HCT116 (cell line): ENCODE data around the gene PICK1. TPM values are rescaled to one million over a fixed set of nuclear protein-coding genes. Genes with fewer than 3 reads are reported as not detected.

Source experiments
- ATAC-seq: fragments of 200-7000 bp; cut with Tn5 transposase; 2 replicates; pipeline ENCODE4 v1.9.1; 2020; ENCODE audit warnings: mild to moderate bottlenecking, moderate library complexity
- BruUV-seq: library from RNA; stranded (reverse); fragments of 400-500 nt; replicated peaks from 2 replicates; lab custom pipeline; 2021; lab: Mats Ljungman, UMichigan
- CTCF ChIA-PET: fragments of 300-600 bp; sonication (Branson Sonifier 250); formaldehyde crosslinking; loops from one replicate; lab custom pipeline; 2021; ENCODE audit warnings: antibody characterized with exemption; lab: Charles Lee
- POLR2A ChIA-PET: fragments of 300-600, 350-600 bp; sonication (Branson Sonifier 250); formaldehyde crosslinking; loops from one replicate; lab custom pipeline; 2021; ENCODE audit warnings: antibody characterized with exemption; lab: Charles Lee
- RAD21 ChIA-PET, 2 experiments: fragments of 300-600 bp; sonication (Branson Sonifier 250); formaldehyde crosslinking; loops; one replicate each; lab custom pipeline; 2023; ENCODE audit warnings: low total read pairs in 2 of 2; ENCODE audit not compliant: uncharacterized antibody in 2 of 2, unreplicated experiment in 2 of 2, low non-redundant PET in 1 of 2; lab: Charles Lee
- DNase-seq: peaks from one replicate; pipeline ENCODE4 v3.0.0-alpha.2; 2010; ENCODE audit warnings: low read depth, low spot score
- H2AFZ ChIP-seq: fragments of 200-600 bp; shearing (Covaris generic), sonication (generic); 2 replicates; pipeline ENCODE4 v1.6.1; 2017; ENCODE audit warnings: low read depth, mixed run types, mixed read lengths, antibody characterized with exemption, low read length; ENCODE audit not compliant: poor library complexity, severe bottlenecking
- H3K27ac ChIP-seq: 2 replicates; pipeline ENCODE4 v1.5.1; 2012; ENCODE audit warnings: low read depth, low read length
- H3K27me3 ChIP-seq: fragments of 200-600 bp; sonication (generic); 2 replicates; pipeline ENCODE4 v1.6.1; 2016; ENCODE audit warnings: mixed run types, low read length, mixed read lengths; ENCODE audit not compliant: insufficient read depth
- H3K36me3 ChIP-seq, 2 experiments: fragments of 200-500 bp in 1 of 2; fragments of 200-600 bp in 1 of 2; sonication (Bioruptor generic) in 1 of 2; sonication (generic) in 1 of 2; 2 replicates each; pipeline versions ENCODE4 v1.5.1 to v1.6.1; 2014 to 2016; ENCODE audit warnings: low read length in 2 of 2, inconsistent platforms in 1 of 2, mixed read lengths in 1 of 2, mixed run types in 1 of 2; ENCODE audit not compliant: insufficient read depth in 2 of 2, control insufficient read depth in 1 of 2
- H3K4me1 ChIP-seq, 2 experiments: fragments of 200-600 bp in 1 of 2; sonication (generic) in 1 of 2; 2 replicates each; pipeline versions ENCODE4 v1.5.1 to v1.6.1; 2012 to 2017; ENCODE audit warnings: low read length in 2 of 2, inconsistent platforms in 1 of 2, mild to moderate bottlenecking in 1 of 2, mixed read lengths in 1 of 2, mixed run types in 1 of 2, moderate library complexity in 1 of 2; ENCODE audit not compliant: insufficient read depth in 2 of 2, control insufficient read depth in 1 of 2
- H3K4me2 ChIP-seq: fragments of 200-600 bp; sonication (generic); 2 replicates; pipeline ENCODE4 v1.6.1; 2017; ENCODE audit warnings: mixed run types, low read length, mixed read lengths
- H3K4me3 ChIP-seq, 2 experiments: fragments of 200-600 bp in 1 of 2; sonication (generic) in 1 of 2; replicated peaks in 1 of 2; 2 replicates each; pipeline ENCODE4 v1.5.1; 2011 to 2016; ENCODE audit warnings: low read length in 2 of 2, control low read depth in 1 of 2, low read depth in 1 of 2, mild to moderate bottlenecking in 1 of 2, mixed read lengths in 1 of 2, mixed run types in 1 of 2
- H3K79me2 ChIP-seq: fragments of 200-600 bp; sonication (generic); 2 replicates; pipeline ENCODE4 v1.6.1; 2017; ENCODE audit warnings: mild to moderate bottlenecking, mixed run types, low read length, moderate library complexity, mixed read lengths; ENCODE audit not compliant: insufficient read depth
- H3K9ac ChIP-seq: fragments of 200-600 bp; sonication (generic); 2 replicates; pipeline ENCODE4 v1.6.1; 2016; ENCODE audit warnings: low read length, mixed read lengths
- H3K9me2 ChIP-seq: fragments of 200-600 bp; sonication (generic), shearing (Covaris generic); 2 replicates; pipeline ENCODE4 v1.6.1; 2017; ENCODE audit warnings: mixed run types, mild to moderate bottlenecking, moderate library complexity; ENCODE audit not compliant: insufficient read depth
- H3K9me3 ChIP-seq, 2 experiments: fragments of 200-500 bp in 1 of 2; fragments of 200-600 bp in 1 of 2; sonication (Bioruptor generic) in 1 of 2; sonication (generic) in 1 of 2; 2 replicates each; pipeline ENCODE4 v1.6.1; 2014 to 2017; ENCODE audit warnings: low read length in 2 of 2, mixed read lengths in 2 of 2, inconsistent platforms in 1 of 2, low read depth in 1 of 2, mild to moderate bottlenecking in 1 of 2, mixed run types in 1 of 2, moderate library complexity in 1 of 2; ENCODE audit not compliant: control insufficient read depth in 1 of 2, insufficient read depth in 1 of 2
- H4K20me1 ChIP-seq: fragments of 200-600 bp; sonication (generic), shearing (Covaris generic); 2 replicates; pipeline ENCODE4 v1.6.1; 2017; ENCODE audit warnings: mixed run types, mild to moderate bottlenecking, moderate library complexity; ENCODE audit not compliant: insufficient read depth
- ATF3 ChIP-seq: IDR thresholded peaks from 2 replicates; pipeline ENCODE4 v1.6.1; 2012
- CTCF ChIP-seq, 3 experiments: fragments of 200-600 bp in 1 of 3; sonication (generic) in 1 of 3; IDR thresholded peaks in 2 of 3; conservative IDR thresholded peaks in 1 of 3; 2 replicates each; pipeline ENCODE4 v1.5.1; 2012 to 2017; ENCODE audit warnings: low read depth in 2 of 3, low read length in 2 of 3, antibody characterized with exemption in 1 of 3, borderline replicate concordance in 1 of 3, control low read depth in 1 of 3, mild to moderate bottlenecking in 1 of 3, mixed read lengths in 1 of 3, mixed run types in 1 of 3, moderate library complexity in 1 of 3; ENCODE audit not compliant: insufficient read depth in 1 of 3
- EGR1 ChIP-seq: IDR thresholded peaks from 2 replicates; pipeline ENCODE4 v1.6.1; 2012; ENCODE audit warnings: low read depth
- FOSL1 ChIP-seq: IDR thresholded peaks from 2 replicates; pipeline ENCODE4 v1.6.1; 2012; ENCODE audit warnings: low read depth
- POLR2A ChIP-seq: IDR thresholded peaks from 2 replicates; pipeline ENCODE4 v1.7.0; 2011; ENCODE audit warnings: borderline replicate concordance; ENCODE audit not compliant: insufficient read depth, insufficient read length; ENCODE audit errors: extremely low read depth
- POLR2AphosphoS5 ChIP-seq: IDR thresholded peaks from 2 replicates; pipeline ENCODE4 v1.6.1; 2011; ENCODE audit warnings: mild to moderate bottlenecking, low read depth, low read length, moderate library complexity
- REST ChIP-seq: IDR thresholded peaks from 2 replicates; pipeline ENCODE4 v1.6.1; 2012; ENCODE audit warnings: low read depth
- SP1 ChIP-seq: IDR thresholded peaks from 2 replicates; pipeline ENCODE4 v1.6.1; 2012; ENCODE audit warnings: low read depth
- SRF ChIP-seq: IDR thresholded peaks from 2 replicates; pipeline ENCODE4 v1.6.1; 2012; ENCODE audit warnings: low read depth
- YY1 ChIP-seq: IDR thresholded peaks from 2 replicates; pipeline ENCODE4 v1.6.1; 2011; ENCODE audit warnings: low read length, low read depth, moderate library complexity, mild to moderate bottlenecking; ENCODE audit not compliant: insufficient replicate concordance; ENCODE audit errors: extremely low read depth
- ZNF274 ChIP-seq: fragments of 200-500 bp; sonication (Bioruptor generic); IDR thresholded peaks from 2 replicates; pipeline ENCODE4 v1.6.1; 2014; ENCODE audit warnings: mild to moderate bottlenecking, low read depth, low read length, inconsistent platforms
- intact Hi-C: fragments of 100-400 bp; cut with micrococcal nuclease; formaldehyde crosslinking; loops from 2 replicates; pipeline ENCODE4 v1.10.0; 2022
- total RNA-seq: library from RNA; stranded (reverse); gene quantifications from one replicate; pipeline ENCODE4 v1.2.1, GENCODE V29; 2021; ENCODE audit not compliant: unreplicated experiment
- TF ChIP-seq, protein P1 (sequence below): IDR thresholded peaks from 2 replicates; pipeline ENCODE4 v1.6.1; 2012

Gene PICK1
- total RNA-seq, 1 experiment from 2014 or later: 40.0 TPM

GRCh38 chr22:38085501-38085900, 28.3 kb downstream of the PICK1 start:
- no peak for ATAC-seq
- Histone ChIP-seq H3K4me3 (no peak overlapping the region), H3K27ac (no peak overlapping the region), H3K9me2 (no peaks in the 10 kb centered on the region), H3K9ac (no peak overlapping the region), H3K27me3 (no peaks in the 10 kb centered on the region), H2AFZ (no peak overlapping the region), H3K4me1 (peaks cover 0 to 4% of the 10 kb centered on the region in 2 experiments; a peak in 1 of 4 replicates), H3K4me2 (no peak overlapping the region), H3K79me2 (no peaks in the 10 kb centered on the region), H3K36me3 (no peaks in the 10 kb centered on the region), H4K20me1 (no peaks in the 10 kb centered on the region), H3K9me3 (no peaks in the 10 kb centered on the region)
- CTCF ChIA-PET: interaction anchor here (0.8 kb wide), 1 partner anchor 12 kb away, joined by 3 read pairs; no protein-coding TSS in a partner anchor
- POLR2A ChIA-PET: no interaction called here
- intact Hi-C loops: no loop called here
- no TSS peak for BruUV-seq
- DNase-seq: no peak
- RAD21 ChIA-PET: no interaction called here
- no peak for TF ChIP-seq REST
- TF ChIP-seq, protein P1, sequence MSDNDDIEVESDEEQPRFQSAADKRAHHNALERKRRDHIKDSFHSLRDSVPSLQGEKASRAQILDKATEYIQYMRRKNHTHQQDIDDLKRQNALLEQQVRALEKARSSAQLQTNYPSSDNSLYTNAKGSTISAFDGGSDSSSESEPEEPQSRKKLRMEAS: no peak
- no peak for TF ChIP-seq ZNF274
- TF ChIP-seq FOSL1: no peak
- no peak for TF ChIP-seq CTCF (IDR thresholded peaks at IDR 0.05 in 2 of 3, conservative IDR thresholded peaks at IDR 0.05 in 1 of 3; ENCODE audit: borderline replicate concordance in 1 of 3, insufficient read depth in 1 of 3, low read depth in 2 of 3, low read length in 2 of 3)
- TF ChIP-seq EGR1: no peak
- TF ChIP-seq POLR2A: no peak
- TF ChIP-seq POLR2AphosphoS5: no peak
- no peak for TF ChIP-seq SP1
- TF ChIP-seq SRF: no peak
- no peak for TF ChIP-seq ATF3
- no peak for TF ChIP-seq YY1
